HS-27A (cell line): ENCODE measurements around the gene KSR1.
"Not testable (repeated sequence)": the region's sequence is repeated elsewhere in the genome, so short reads cannot be mapped to it uniquely, and the experiment has no call there.

ENCODE experiments used
- DNase-seq: peaks from one replicate; pipeline ENCODE4 v3.0.0-alpha.2; 2012; ENCODE audit warnings: low read depth, missing footprints

KSR1 gene

DNA sequence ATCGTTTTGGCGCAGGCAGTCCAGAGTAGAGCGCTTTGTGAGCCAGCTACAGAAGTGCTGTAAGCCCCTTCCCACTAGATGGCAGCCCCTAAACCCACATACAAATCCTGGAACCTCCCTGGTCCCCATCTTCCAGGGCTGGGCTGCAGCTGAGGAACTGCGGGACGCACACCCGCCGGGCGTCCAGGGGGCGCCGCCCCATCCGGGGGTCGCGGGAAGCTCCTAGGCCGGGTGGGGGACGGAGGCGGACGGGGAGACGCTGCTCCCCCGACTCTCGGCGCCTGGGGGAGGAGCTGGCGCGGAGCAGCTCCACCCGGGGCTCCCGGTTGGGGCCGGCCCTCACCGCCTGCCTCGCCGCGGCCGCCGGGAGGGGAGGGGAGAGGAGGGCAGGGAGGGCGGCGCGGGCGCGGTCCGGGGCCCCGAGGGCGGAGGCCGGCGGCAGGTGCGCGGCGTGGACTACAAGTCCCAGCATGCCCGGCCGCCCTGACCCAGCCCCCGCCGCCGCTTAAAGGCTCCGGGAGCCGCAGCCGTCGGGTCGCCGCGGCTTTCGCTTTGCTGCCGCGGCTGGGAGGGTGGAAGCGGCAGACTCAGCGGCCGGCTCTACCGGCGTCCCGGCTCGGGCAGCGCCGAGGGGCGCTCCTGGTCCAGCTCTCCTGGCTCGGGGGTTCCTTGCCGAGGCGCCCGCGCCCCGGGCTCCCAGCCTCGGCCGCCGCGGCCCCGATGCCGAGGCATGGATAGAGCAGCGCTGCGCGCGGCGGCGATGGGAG, at the start of gene KSR1:
Gene KSR1 (plus strand): TSS at position 535 of the 767 bp plus-strand sequence. CDS start 196 bp downstream, at position 731.
- DNase-seq = no peak

DNA sequence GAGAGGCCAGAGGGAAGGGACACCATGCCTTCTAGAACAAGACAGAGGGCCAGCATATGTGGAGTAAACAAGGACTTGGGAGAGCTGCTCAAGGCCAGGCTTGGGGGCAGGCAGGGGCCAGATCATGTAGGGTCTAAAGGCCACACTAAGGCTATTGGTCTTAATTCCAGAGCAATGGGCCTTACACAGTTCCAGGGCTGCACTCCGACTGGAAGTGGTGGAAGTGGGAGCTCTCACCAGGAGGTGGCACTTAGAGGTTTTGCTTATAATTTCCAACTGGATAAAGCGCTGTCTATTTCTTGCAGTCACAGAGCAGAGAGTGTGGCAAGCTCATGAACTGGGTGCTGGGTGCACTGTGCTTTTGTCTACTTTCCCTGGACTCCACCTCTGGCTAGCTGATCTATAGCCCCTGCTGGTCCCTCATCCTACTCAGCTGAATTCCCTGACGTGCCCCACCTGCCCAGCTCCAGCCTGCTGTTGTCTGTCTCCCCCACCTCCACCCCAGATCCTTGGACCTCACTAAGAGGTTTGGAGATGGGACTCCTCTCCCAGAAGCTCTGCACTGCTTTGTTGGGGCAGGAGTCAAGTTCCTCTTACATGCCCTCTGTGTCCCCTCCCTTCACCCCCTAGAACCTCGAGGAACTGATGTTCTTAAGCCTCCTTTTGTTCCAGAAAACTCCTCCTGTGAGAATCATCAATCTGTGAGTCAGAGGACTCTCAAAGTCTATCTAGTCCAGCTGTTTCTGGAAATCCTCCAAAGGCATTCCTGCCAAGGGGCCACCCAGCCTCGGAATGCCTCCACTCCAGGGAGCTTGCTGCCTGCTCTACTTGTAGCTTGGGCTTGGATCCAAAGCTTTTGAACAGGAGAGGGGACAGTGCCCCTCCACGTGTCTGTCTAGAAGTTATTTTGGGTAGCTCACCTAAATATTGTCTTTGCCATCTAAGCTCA, 48.1 kb upstream of the KSR1 start:
- peak; percentile 52 for DNase-seq

DNA sequence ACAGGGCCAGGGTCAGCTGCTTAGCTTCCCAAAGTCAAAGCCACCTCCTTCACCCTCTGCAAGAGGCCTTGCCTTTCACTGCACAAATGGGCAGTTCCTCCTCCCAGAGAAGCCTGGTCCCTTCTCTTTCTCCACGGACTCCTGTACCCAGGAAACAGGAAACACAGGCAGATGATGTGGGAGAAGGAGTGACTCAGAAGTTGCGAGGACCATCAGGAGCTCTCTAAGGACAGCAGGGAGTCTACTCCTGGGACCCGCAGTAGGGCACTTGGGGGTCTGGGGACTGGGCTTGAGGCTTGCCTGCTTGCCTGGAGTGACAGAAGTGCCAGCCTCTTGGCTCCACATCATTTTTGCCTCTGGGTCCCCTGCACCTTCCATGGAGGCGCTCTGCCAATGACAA, 47.4 kb upstream of the KSR1 start:
- DNase-seq = no peak

DNA sequence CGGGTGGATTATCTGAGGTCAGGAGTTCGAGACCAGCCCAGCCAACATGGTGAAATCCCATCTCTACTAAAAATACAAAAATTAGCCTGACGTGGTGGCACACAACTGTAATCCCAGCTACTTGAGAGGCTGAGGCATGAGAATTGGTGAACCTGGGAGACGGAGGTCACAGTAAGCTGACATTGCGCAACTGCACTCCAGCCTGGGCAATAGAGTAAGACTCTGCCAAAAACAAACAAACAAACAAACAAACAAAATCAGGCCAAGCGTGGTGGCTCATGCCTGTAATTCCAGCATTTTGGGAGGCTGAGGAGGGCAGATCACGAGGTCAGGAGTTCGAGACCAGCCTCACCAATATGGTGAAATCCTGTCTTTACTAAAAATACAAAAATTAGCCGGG, 44.1 kb upstream of the KSR1 start:
- not testable (repeated sequence) for DNase-seq

DNA sequence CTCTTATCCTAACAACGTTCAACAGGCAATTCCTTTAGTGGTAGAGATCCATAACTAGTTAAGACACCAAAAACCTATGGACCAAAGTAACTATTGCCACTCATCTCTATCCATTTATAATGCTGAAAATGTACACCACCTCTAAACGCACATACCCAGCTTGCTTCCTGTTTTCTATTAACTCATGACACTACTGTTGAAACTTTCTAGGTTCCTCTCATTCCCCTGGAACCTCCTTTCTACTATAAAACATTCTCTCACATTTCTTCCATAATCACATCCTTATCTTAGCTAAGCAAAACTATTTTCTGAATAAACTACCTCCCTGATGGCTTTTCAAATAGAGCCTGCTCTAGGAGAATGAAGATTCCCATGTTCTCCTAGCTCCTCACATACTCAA, 42.9 kb upstream of the KSR1 start:
- no peak for DNase-seq

DNA sequence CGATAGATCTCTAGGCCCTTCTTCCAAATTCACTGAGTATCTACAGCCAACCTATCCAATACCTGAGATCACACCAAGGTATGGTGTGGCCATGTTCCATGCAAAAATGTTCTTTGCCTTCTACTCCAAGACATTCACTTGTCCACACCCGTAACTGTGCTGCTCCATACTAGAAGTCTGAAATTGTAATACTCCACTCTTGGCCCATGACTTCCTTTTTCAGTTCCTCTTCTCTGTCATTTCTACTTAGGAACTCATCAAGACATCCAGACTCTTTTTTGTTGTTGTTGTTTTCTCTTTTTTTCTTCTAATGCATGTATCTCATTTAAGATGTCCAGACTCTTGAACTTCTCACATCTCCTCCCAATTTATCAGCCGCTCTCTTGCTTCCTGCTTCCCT, 42.5 kb upstream of the KSR1 start:
- no peak for DNase-seq

DNA sequence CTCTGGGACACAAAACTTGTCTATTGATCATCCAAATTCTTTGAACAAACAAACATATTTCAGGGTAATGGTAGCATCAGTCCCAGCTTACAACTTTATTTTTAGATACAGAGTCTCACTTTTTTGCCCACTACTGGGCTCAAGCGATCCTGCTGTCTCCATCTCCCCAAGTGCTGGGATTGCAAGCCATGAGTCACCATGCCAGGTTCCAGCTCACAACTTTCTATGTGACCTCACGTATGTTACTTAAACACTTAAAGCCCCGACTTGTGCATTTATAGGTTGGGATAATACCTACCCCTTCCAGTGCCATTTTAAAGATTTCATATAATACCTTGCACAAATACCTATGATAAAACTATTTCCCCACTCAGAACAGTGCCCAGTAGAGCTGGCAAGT, 42.0 kb upstream of the KSR1 start:
- DNase-seq = no peak

DNA sequence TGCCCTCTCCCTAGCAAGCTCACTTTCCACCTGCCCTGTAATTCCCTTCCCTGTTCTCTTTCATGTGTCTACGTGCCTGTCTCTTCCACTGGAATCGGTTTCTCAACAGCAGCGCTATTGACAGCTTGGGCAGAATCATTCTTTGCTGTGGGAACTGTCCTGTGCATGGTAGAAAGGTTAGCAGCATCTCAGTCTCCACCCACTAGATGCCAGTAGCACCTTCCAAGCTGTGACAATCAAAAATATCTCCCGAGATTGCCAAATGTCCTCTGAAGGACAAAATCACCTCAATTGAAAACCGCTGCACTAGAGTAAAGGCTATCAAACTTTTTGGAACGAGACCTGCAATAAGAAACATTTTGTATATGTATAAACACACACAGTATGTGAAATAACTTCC, 41.6 kb upstream of the KSR1 start:
- DNase-seq = no peak

DNA sequence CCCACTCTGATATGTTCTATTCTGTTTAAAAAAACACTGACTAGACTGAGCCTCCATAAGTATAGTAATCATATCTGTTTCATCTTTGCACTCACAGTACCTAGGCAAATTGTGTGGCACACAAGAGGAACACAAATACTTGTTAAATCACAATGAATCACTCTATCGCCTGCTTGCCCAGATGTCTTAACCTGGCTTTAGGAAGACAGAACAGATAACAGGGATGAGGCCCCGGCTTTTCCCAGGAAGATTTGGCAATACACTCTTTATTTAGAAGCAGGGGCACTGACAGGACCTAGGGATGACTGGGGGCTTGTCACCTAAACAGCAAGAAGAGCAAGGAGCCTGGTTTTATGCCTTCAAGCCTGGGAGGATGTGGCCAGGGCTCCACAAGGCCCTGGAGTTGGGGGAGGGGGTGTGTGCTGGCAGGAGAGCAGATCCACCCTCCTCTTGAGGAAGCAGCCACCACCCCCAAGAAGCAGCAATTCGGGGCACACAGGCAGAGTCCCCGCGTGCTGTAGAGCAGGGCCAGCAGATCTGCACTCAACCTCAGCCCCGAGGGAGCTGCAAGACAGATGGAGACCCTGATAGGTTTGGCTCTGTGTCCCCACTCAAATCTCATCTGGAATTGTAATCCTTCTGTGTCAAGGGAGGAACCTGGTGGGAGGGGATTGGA, 41.0 kb upstream of the KSR1 start:
- DNase-seq = no peak

DNA sequence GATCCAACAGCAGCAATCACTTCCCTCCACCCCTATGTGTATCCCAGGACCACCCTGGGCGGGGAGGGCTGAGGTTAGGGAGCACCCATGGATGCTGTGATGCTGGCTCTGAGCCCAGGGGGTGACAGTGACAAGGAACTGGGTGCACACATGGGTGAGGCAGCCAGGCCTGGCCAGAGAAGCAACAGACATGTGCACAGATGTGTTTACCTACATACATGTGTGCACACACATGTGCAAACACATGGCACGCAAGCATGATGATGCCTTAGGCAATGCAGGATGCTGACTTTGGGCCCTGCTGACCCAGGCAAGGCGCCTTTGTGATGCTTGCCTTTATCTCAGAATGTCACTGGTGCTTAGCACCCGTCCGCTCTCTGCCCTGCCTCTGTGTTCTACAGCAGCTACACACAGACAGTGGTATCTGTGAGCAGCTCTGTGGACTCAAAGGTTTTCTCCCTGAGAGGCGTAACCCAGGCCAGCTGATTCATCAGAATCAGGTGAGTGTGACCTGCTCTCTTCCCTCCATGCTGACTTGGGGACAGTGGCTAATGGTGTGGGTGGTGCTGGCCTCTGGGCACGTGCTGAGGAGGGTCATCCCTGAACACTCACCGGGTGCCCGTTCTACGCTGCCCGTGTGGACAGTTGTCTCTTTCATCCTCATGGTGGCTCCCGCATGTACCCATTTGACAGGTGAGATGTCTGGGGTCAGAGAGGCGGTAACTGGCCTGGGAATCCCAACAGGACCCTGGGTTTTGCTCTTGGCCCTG, 38.5 kb upstream of the KSR1 start:
- no peak for DNase-seq

DNA sequence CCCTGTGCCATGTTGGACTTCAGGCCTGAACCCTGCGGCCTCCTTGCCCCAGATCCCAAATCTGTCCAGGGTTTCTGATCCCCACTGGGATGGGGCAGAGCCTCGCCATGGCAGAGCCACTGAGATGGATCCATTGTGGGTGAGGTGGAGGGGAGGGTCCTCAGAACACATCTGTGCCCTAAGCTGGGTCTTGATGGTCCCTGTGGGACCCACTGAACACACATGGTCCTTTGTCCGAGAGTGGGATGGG, 38.0 kb upstream of the KSR1 start:
- DNase-seq = no peak

DNA sequence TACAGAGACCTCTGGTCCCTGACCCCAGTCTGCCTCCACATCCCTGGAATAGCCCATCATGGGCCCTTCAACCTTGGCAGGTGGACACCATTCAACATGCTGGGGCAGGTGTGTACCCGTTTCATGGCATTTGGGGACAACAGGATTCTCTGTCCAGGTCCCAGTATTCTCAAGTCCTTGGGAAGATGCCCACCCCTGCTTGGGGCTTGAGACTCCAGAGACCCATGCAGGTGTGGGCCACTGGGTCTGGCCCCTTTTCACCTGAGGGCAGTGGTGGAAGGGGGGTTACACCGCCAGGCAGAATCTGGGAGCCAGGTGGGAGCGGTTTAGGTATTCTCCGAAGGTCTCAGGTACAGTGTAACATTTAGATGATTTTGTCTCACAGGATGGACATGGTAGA, 37.1 kb upstream of the KSR1 start:
- DNase-seq = no peak

DNA sequence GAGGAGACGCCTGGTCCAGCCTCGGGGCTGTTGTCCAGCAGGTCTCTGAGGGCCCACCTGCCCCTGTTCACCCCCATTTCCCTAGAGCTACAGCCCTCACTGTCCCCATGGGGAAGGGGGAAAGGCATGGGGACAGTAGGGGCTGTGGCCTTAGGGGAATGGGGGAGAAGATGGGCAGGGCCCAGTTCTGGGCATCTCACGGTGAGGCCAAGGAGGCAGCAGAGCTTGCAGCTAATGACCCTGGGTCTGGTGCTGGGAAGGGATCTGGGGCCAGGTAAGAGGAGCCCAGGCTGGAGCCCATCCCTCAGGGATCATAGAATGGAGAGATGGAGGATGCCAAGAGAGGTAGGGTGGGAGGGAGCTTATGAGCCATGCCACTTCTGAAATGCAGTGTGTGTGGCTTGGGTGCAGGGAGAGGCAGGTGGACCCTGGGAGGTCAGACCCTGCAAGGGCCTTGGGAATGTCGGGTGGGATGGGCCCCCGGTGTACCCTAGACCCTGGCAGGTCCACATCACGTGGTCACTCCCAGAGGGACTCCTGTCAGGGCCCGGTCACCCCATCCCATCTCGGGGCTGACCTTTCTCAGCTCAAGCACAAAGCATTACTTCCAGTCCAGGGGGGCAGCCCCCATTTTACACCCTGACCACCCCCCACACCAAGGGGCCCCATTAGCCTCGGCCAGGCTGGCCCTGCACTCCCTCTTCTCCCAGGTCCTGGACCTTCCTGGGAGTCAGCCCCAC, 35.9 kb upstream of the KSR1 start:
- DNase-seq = no peak

DNA sequence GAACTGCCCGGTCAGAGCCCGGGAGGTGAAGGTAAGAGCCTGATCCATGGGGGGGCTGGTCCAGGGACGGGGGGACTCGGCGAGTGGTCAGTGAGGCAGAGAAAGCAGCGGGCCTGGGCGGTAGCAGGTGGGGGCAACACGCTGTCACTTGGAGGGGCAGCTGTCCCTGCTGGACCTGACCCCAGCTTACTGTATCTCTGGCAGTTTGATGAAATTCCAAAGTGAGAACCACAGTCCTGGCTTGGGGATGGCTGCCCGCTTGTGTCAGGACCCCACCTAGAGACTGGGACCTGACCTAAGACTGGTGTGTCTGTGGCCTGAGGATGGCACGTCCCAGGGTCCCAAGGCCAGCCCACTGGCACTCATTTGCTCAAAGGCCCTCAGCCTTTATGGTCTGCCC, 35.1 kb upstream of the KSR1 start:
- no peak for DNase-seq

DNA sequence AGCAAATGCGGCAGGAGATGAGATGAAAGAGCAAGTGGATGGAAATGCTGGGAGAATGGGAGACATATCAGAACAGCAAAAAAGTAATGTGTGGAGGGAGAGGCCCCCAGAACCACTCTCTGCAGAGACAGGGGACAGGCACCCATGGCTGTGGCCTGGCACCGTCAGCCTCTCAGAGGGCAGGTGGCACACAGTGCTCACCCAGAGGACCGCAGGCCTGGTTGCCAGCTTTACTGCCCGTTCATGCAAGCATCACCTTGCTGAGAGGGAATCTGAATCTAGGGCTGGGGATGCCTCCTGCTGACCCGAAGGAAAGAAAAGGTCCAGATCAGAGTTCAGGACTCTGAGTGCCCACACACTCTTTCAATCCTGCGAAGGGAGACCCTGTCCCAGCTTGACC, 34.6 kb upstream of the KSR1 start:
- DNase-seq = not testable (repeated sequence)

DNA sequence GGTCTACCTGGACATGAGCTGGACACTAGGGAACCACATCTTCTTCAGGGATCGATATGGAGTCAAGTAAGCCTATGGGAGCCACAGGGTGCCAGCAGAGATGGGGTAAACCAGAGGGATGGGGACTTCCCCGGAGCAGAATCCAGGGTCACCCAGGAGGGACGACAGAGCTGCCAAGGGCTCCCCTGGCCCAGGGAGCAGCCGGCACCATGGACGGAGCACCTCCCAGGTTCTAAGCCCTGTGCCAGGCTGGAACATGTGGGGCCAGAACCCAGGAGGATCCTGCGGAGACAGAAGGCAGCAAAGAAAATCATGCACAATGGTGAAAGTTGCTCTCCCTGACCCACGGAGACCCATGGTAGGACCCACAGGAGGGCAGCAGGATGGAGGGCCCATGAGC, 33.6 kb upstream of the KSR1 start:
- no peak for DNase-seq

DNA sequence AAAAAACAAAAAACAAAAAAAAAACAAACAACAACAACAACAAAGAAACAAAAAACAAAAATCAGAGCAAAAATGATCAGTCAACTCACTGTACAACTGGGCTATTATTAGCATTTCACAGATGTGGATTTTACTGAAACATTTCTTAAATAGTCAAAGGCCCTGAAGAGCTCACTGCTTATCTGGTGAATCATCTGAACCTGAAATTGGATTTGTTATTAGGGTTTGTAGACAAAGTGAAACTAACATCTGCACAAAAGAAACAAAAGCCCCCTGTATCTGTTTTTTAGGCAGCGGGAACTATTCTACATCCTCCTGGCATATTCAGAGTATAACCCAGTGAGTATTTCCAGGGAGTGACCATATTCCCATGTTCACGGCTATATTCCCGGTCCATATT, 32.6 kb upstream of the KSR1 start:
- no peak for DNase-seq

DNA sequence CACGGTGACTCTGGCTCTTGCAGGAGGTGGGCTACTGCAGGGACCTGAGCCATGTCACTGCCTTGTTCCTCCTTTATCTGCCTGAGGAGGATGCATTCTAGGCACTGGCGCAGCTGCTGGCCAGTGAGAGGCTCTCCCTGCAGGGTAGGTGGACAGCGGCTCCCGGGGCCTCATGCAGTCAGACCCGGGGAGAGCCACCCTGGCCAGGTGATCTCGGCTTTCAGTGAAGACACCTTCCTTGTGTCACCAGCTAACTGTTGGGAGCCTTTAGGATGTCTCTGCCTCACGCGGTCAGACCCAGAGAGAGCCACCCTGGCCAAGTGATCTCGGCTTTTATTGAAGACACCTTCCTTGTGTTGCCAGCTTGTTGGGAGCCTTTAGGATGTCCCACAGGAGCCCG, 31.7 kb upstream of the KSR1 start:
- no peak for DNase-seq

DNA sequence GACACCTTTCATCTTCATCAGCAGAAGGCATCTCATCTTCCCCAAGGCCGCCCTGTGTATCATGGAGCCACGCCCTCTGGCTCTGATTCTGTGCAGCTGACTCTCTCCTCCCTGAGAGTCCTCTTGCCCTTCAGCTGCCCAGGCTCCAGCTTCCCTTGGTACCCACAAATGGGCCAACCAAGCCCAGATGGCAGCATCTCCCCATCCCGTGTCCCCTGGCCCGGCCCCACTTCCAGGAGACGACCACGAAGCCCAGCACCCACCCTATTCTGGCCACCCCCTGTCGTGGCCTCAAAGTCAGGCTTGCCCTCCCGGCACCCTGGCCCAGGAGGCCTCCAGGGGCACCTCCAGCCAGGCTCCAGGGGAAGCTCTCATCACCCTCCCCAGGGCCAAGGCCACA, 31.3 kb upstream of the KSR1 start:
- DNase-seq = no peak

DNA sequence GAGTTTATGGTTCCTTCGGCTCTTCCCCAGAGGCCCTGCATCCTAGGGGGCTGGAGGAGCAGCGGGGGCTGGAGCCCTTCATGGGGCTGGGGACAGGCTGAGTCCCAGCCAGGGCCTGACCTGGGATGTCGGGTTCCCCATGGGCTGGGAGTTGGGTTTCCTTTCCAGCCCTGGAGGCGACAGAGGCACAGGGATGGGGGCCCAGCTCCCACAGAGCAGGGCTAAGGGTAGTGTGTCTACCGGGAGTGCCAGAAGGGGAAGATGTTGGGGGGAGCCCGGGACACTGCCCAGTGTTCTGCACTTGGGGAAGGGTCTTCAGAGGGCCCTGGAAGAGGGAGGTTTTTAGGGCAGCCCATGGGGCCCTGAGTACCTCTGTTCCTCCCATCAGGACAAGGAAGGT, 30.7 kb upstream of the KSR1 start:
- DNase-seq = not testable (repeated sequence)

DNA sequence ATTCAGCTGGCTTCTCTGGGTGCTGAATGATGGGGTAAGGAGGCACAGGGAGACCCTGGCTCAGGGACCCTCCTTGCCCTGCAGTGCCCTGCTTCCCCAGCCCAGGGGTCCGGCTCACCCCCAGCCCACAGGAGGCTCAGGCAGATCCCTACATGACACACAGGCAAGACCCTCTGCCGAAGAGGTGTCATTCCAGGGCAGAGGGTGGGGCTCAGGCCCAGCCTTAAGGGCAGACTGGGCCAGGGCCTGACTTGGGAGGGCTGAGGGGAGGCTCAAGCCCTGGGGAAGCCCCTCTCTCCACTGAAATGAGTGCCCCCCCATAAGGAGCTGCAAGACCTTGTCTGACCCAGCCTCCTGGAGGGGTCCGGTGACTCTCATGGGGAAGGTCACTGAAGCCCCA, 30.3 kb upstream of the KSR1 start:
- no peak for DNase-seq

DNA sequence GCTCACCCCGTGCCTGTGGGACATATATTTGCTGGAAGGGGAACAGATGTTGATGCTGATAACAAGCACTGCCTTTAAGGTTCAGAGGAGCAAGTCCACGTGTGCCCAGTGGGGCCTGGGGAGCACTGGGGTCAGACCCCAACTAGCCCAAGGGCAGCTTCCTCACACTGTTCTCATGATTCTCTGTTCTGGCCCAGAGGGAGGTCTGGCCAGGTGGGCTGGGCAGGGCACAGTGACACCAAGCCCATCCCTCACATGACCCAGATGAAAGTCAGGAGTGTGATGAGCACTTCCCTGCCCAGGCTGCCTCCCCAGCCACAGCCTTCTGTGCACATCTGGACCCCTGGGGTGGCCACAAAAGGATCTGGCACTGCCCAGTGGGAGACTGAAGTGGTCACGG, 29.8 kb upstream of the KSR1 start:
- DNase-seq = not testable (repeated sequence)
